GM18520 (cell line): Measurements from ENCODE around the gene WDR53.
"Not testable (repeated sequence)": the region's sequence is repeated elsewhere in the genome, so short reads cannot be mapped to it uniquely, and the experiment has no call there.

ENCODE experiments used
- ATAC-seq: cut with Tn5 transposase; IDR thresholded peaks from one replicate; pipeline ENCODE4 v1.9.1; 2021; ENCODE audit not compliant: unreplicated experiment

Gene WDR53

GRCh38 chr3:196518966-196519717 is 49.2 kb downstream of the WDR53 start:
- ATAC-seq, result no peak

GRCh38 chr3:196517919-196518318 is 50.4 kb downstream of the WDR53 start:
- ATAC-seq, result no peak

GRCh38 chr3:196517162-196517800 is 51.1 kb downstream of the WDR53 start:
- ATAC-seq, result no peak

- no peak for ATAC-seq
These were observed 53.3 kb downstream of the WDR53 start, which contains the start of gene SMCO1 for GRCh38 chr3:196514913-196515621. TSS of gene SMCO1 (minus strand) at chr3:196515346. CDS start at chr3:196515209, 137 bp downstream.

GRCh38 chr3:196514350-196514716 is 54.0 kb downstream of the WDR53 start:
- no peak for ATAC-seq

DNA sequence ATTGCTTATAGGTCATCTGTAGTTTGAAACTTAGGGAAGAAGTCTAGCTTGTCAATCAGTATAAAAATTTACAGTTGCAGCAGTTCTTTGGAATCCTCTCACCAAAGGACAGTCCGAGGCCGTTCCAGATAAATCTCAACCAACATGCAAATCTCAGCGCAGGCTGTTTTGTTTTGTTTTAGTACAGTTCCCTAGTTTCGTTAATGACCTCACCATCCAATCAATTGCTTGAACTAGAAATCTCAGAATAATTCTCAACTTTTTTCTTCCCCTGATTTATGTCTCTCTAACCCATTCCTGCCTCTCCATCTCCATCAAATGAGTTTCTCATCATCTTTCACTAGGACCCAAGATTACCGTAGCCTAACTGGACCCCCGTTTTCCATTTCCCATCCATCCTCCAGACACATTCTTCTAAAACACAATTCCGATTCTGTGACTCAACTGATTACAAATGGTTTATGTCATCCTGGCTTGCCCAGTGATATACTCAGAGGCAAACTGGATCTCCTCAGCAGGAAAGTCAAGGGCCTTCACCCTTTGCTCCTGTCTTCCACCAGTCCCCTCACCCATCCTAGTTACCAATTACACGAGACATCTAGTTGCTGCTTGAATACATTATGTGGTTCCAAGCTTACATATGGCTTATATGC is 54.5 kb downstream of the WDR53 start:
- no peak for ATAC-seq

DNA sequence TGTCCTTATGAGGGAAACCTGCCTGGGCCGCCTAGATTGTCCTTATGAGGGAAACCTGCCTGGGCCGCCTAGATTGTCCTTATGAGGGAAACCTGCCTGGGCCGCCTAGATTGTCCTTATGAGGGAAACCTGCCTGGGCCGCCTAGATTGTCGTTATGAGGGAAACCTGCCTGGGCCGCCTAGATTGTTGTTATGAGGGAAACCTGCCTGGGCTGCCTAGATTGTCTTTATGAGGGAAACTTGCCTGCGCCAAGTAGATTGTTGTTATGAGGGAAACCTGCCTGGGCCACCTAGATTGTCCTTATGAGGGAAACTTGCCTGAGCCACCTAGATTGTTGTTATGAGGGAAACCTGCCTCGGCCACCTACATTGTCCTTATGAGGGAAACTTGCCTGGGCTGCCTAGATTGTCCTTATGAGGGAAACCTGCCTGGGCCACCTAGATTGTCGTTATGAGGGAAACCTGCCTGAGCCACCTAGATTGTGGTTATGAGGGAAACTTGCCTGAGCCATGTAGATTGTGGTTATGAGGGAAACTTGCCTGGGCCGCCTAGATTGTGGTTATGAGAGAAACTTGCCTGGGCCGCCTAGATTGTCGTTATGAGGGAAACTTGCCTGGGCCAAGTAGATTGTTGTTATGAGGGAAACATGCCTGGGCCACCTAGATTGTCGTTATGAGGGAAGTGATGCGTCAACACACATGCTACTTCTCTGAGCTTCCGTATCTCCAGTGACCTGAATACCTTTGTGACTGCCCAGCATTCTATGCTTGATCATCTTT is 56.5 kb downstream of the WDR53 start:
- not testable (repeated sequence) for ATAC-seq

DNA sequence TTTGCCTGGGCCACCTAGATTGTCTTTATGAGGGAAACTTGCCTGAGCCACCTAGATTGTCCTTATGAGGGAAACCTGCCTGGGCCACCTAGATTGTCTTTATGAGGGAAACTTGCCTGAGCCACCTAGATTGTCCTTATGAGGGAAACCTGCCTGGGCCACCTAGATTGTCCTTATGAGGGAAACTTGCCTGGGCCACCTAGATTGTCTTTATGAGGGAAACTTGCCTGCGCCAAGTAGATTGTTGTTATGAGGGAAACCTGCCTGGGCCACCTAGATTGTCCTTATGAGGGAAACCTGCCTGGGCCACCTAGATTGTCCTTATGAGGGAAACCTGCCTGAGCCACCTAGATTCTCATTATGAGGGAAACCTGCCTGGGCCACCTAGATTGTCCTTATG is 57.2 kb downstream of the WDR53 start:
- not testable (repeated sequence) for ATAC-seq

DNA sequence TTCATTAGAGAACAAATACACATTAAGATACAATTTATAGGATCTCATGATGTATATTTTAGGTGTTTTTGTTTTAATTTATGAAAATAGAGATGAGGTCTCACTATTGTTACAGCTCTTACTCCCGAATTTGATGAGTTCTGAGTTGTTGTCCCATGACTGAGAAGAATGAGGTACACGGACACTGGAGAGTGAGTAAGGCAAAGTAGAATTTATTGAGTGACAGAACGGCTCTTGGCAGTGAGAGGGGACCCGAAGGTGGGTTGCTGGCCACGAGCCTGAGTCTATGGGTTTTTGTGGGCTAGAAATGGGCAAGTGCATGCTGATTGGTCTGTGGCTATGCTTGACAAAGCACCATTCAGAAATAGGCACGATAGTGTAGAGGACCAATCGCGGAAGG is 61.7 kb downstream of the WDR53 start:
- no peak for ATAC-seq

GRCh38 chr3:196504556-196504955 is 63.8 kb downstream of the WDR53 start:
- no peak for ATAC-seq
